GM19397 (cell line): Measurements from ENCODE around the gene AKT1.

ENCODE experiments used
- ATAC-seq: cut with Tn5 transposase; IDR thresholded peaks from one replicate; pipeline ENCODE4 v1.9.1; 2021; ENCODE audit warnings: mild to moderate bottlenecking, moderate library complexity; ENCODE audit not compliant: unreplicated experiment

The AKT1 gene

GRCh38 chr14:104774453-104775072 lies 21.0 kb downstream of the AKT1 start:
- ATAC-seq = no peak

- ATAC-seq = no peak
Measured at GRCh38 chr14:104773505-104774452, 21.8 kb downstream of the AKT1 start.

- no peak for ATAC-seq
Measured at GRCh38 chr14:104772707-104773504, 22.6 kb downstream of the AKT1 start.

- no peak for ATAC-seq
Measured at GRCh38 chr14:104771918-104772706, 23.4 kb downstream of the AKT1 start.

- no peak for ATAC-seq
Measured at GRCh38 chr14:104771374-104771773, 24.2 kb downstream of the AKT1 start.

GRCh38 chr14:104770851-104771272 lies 24.7 kb downstream of the AKT1 start:
- no peak for ATAC-seq

- ATAC-seq = no peak
Measured at GRCh38 chr14:104770072-104770579, 25.4 kb downstream of the AKT1 start.

GRCh38 chr14:104769324-104770071 lies 26.1 kb downstream of the AKT1 start:
- no peak for ATAC-seq

GRCh38 chr14:104768437-104769323 lies 26.9 kb downstream of the AKT1 start:
- ATAC-seq = peak; percentile 69

GRCh38 chr14:104767634-104767918 lies 28.0 kb downstream of the AKT1 start:
- no peak for ATAC-seq

GRCh38 chr14:104766863-104767633 lies 28.5 kb downstream of the AKT1 start:
- no peak for ATAC-seq

- ATAC-seq = no peak
Measured at GRCh38 chr14:104766256-104766862, 29.2 kb downstream of the AKT1 start.

- ATAC-seq = no peak
Measured at GRCh38 chr14:104765517-104765916, 30.0 kb downstream of the AKT1 start.

GRCh38 chr14:104758981-104759969 lies 36.3 kb downstream of the AKT1 start:
- no peak for ATAC-seq

- ATAC-seq = no peak
Measured at GRCh38 chr14:104757681-104758392, 37.7 kb downstream of the AKT1 start.

GRCh38 chr14:104757238-104757585 lies 38.3 kb downstream of the AKT1 start:
- no peak for ATAC-seq
